HCT116 (cell line): ENCODE measurements around the gene IL12B. TPM values are rescaled to one million over a fixed set of nuclear protein-coding genes. Genes with fewer than 3 reads are reported as not detected.
"Not testable (repeated sequence)": the region's sequence is repeated elsewhere in the genome, so short reads cannot be mapped to it uniquely, and the experiment has no call there.

Experiments used
- ATAC-seq: fragments of 200-7000 bp; cut with Tn5 transposase; 2 replicates; pipeline ENCODE4 v1.9.1; 2020; ENCODE audit warnings: mild to moderate bottlenecking, moderate library complexity
- BruUV-seq: library from RNA; stranded (reverse); fragments of 400-500 nt; replicated peaks from 2 replicates; lab custom pipeline; 2021; lab: Mats Ljungman, UMichigan
- CTCF ChIA-PET: fragments of 300-600 bp; sonication (Branson Sonifier 250); formaldehyde crosslinking; loops from one replicate; lab custom pipeline; 2021; ENCODE audit warnings: antibody characterized with exemption; lab: Charles Lee
- POLR2A ChIA-PET: fragments of 300-600, 350-600 bp; sonication (Branson Sonifier 250); formaldehyde crosslinking; loops from one replicate; lab custom pipeline; 2021; ENCODE audit warnings: antibody characterized with exemption; lab: Charles Lee
- RAD21 ChIA-PET, 2 experiments: fragments of 300-600 bp; sonication (Branson Sonifier 250); formaldehyde crosslinking; loops; one replicate each; lab custom pipeline; 2023; ENCODE audit warnings: low total read pairs in 2 of 2; ENCODE audit not compliant: uncharacterized antibody in 2 of 2, unreplicated experiment in 2 of 2, low non-redundant PET in 1 of 2; lab: Charles Lee
- DNase-seq: peaks from one replicate; pipeline ENCODE4 v3.0.0-alpha.2; 2010; ENCODE audit warnings: low read depth, low spot score
- H2AFZ ChIP-seq: fragments of 200-600 bp; shearing (Covaris generic), sonication (generic); 2 replicates; pipeline ENCODE4 v1.6.1; 2017; ENCODE audit warnings: low read depth, mixed run types, mixed read lengths, antibody characterized with exemption, low read length; ENCODE audit not compliant: poor library complexity, severe bottlenecking
- H3K27ac ChIP-seq: 2 replicates; pipeline ENCODE4 v1.5.1; 2012; ENCODE audit warnings: low read depth, low read length
- H3K27me3 ChIP-seq: fragments of 200-600 bp; sonication (generic); 2 replicates; pipeline ENCODE4 v1.6.1; 2016; ENCODE audit warnings: mixed run types, low read length, mixed read lengths; ENCODE audit not compliant: insufficient read depth
- H3K36me3 ChIP-seq, 2 experiments: fragments of 200-500 bp in 1 of 2; fragments of 200-600 bp in 1 of 2; sonication (Bioruptor generic) in 1 of 2; sonication (generic) in 1 of 2; 2 replicates each; pipeline versions ENCODE4 v1.5.1 to v1.6.1; 2014 to 2016; ENCODE audit warnings: low read length in 2 of 2, inconsistent platforms in 1 of 2, mixed read lengths in 1 of 2, mixed run types in 1 of 2; ENCODE audit not compliant: insufficient read depth in 2 of 2, control insufficient read depth in 1 of 2
- H3K4me1 ChIP-seq, 2 experiments: fragments of 200-600 bp in 1 of 2; sonication (generic) in 1 of 2; 2 replicates each; pipeline versions ENCODE4 v1.5.1 to v1.6.1; 2012 to 2017; ENCODE audit warnings: low read length in 2 of 2, inconsistent platforms in 1 of 2, mild to moderate bottlenecking in 1 of 2, mixed read lengths in 1 of 2, mixed run types in 1 of 2, moderate library complexity in 1 of 2; ENCODE audit not compliant: insufficient read depth in 2 of 2, control insufficient read depth in 1 of 2
- H3K4me2 ChIP-seq: fragments of 200-600 bp; sonication (generic); 2 replicates; pipeline ENCODE4 v1.6.1; 2017; ENCODE audit warnings: mixed run types, low read length, mixed read lengths
- H3K4me3 ChIP-seq, 2 experiments: fragments of 200-600 bp in 1 of 2; sonication (generic) in 1 of 2; replicated peaks in 1 of 2; 2 replicates each; pipeline ENCODE4 v1.5.1; 2011 to 2016; ENCODE audit warnings: low read length in 2 of 2, control low read depth in 1 of 2, low read depth in 1 of 2, mild to moderate bottlenecking in 1 of 2, mixed read lengths in 1 of 2, mixed run types in 1 of 2
- H3K79me2 ChIP-seq: fragments of 200-600 bp; sonication (generic); 2 replicates; pipeline ENCODE4 v1.6.1; 2017; ENCODE audit warnings: mild to moderate bottlenecking, mixed run types, low read length, moderate library complexity, mixed read lengths; ENCODE audit not compliant: insufficient read depth
- H3K9ac ChIP-seq: fragments of 200-600 bp; sonication (generic); 2 replicates; pipeline ENCODE4 v1.6.1; 2016; ENCODE audit warnings: low read length, mixed read lengths
- H3K9me2 ChIP-seq: fragments of 200-600 bp; sonication (generic), shearing (Covaris generic); 2 replicates; pipeline ENCODE4 v1.6.1; 2017; ENCODE audit warnings: mixed run types, mild to moderate bottlenecking, moderate library complexity; ENCODE audit not compliant: insufficient read depth
- H3K9me3 ChIP-seq, 2 experiments: fragments of 200-500 bp in 1 of 2; fragments of 200-600 bp in 1 of 2; sonication (Bioruptor generic) in 1 of 2; sonication (generic) in 1 of 2; 2 replicates each; pipeline ENCODE4 v1.6.1; 2014 to 2017; ENCODE audit warnings: low read length in 2 of 2, mixed read lengths in 2 of 2, inconsistent platforms in 1 of 2, low read depth in 1 of 2, mild to moderate bottlenecking in 1 of 2, mixed run types in 1 of 2, moderate library complexity in 1 of 2; ENCODE audit not compliant: control insufficient read depth in 1 of 2, insufficient read depth in 1 of 2
- H4K20me1 ChIP-seq: fragments of 200-600 bp; sonication (generic), shearing (Covaris generic); 2 replicates; pipeline ENCODE4 v1.6.1; 2017; ENCODE audit warnings: mixed run types, mild to moderate bottlenecking, moderate library complexity; ENCODE audit not compliant: insufficient read depth
- EZH2phosphoT487 ChIP-seq: fragments of 200-600 bp; IDR thresholded peaks from 2 replicates; pipeline ENCODE4 v1.6.1; 2018; ENCODE audit warnings: antibody characterized with exemption, borderline replicate concordance
- RAD21 ChIP-seq: IDR thresholded peaks from 2 replicates; pipeline ENCODE4 v1.6.1; 2012; ENCODE audit warnings: low read depth, mild to moderate bottlenecking
- intact Hi-C: fragments of 100-400 bp; cut with micrococcal nuclease; formaldehyde crosslinking; loops from 2 replicates; pipeline ENCODE4 v1.10.0; 2022
- total RNA-seq: library from RNA; stranded (reverse); gene quantifications from one replicate; pipeline ENCODE4 v1.2.1, GENCODE V29; 2021; ENCODE audit not compliant: unreplicated experiment

The IL12B gene
- total RNA-seq, 1 experiment from 2014 or later = not detected

DNA sequence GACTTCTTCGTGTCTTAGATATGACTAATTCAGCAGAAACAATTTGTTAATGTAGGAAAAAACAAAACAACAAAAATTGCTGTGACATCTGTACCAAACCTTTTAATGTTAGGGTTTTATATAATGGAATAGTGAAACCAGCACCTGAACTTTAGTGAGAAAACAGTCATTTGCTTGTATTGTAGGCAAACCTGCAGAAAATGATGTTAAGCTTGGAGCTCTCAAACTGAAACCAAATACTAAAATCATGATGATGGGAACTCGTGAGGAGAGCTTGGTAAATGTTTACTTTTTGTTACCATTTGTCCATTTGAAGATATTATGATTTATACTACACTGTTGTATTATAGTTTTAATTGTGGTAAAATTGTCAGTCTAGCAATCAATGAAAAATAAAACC is 60.6 kb downstream of the IL12B start:
- Histone ChIP-seq H3K9me3 (no peaks in the 10 kb centered on the region), H3K4me3 (no peak overlapping the region), H3K79me2 (peaks cover 33% of the 10 kb centered on the region), H3K4me2 (no peak overlapping the region), H3K4me1 (no peaks in the 10 kb centered on the region), H4K20me1 (no peaks in the 10 kb centered on the region), H3K27me3 (no peaks in the 10 kb centered on the region), H3K27ac (no peak overlapping the region), H3K36me3 (peaks cover 16 to 31% of the 10 kb centered on the region in 2 experiments; a peak in 3 of 4 replicates), H3K9me2 (no peaks in the 10 kb centered on the region), H2AFZ (no peak overlapping the region), H3K9ac (no peak overlapping the region)
- no peak for TF ChIP-seq EZH2phosphoT487
- no peak for TF ChIP-seq RAD21
- DNase-seq = no peak
- ChIA-PET POLR2A (no interaction called here), CTCF (no interaction called here), RAD21 (no interaction called here)
- no peak for ATAC-seq
- intact Hi-C loops = no loop called here
- BruUV-seq = no TSS peak

DNA sequence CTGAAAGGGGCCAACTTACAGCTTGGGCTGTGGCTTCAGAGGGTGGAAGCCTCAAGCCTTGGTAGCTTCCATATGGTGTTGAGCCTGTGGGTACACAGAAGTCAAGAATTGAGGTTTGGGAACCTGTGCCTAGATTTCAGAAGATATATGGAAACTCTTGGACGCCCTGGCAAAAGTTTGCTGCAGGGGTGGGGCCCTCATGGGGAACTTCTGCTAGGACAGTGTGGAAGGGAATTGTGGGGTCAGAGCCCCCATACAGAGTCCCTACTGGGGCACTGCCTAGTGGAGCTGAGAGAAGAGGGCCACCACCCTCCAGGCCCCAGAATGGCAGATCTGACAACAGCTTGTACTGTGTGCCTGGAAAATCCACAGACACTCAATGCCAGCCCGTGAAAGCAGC is 63.5 kb downstream of the IL12B start:
- Histone ChIP-seq H3K4me1 (peaks cover 0 to 17% of the 10 kb centered on the region in 2 experiments; a peak in 3 of 4 replicates), H3K36me3 (peaks cover 11 to 21% of the 10 kb centered on the region in 2 experiments; a peak in 3 of 4 replicates), H3K79me2 (peaks cover 48% of the 10 kb centered on the region)
- intact Hi-C loops, H4K20me1 ChIP-seq, H3K9me3 ChIP-seq, DNase-seq, CTCF ChIA-PET, BruUV-seq, H3K4me2 ChIP-seq, H3K9ac ChIP-seq, RAD21 ChIA-PET, H3K27ac ChIP-seq, H3K27me3 ChIP-seq, H3K4me3 ChIP-seq, H3K9me2 ChIP-seq, H2AFZ ChIP-seq, POLR2A ChIA-PET, ATAC-seq: not testable (repeated sequence)

Other genes starting within 250 kb of the IL12B start
- 0.30 TPM for gene EBF1, start 230.6 kb downstream of the IL12B start, total RNA-seq
- 60.6 TPM for gene RNF145, start 120.9 kb downstream of the IL12B start, total RNA-seq
- gene UBLCP1, start 67.2 kb downstream of the IL12B start, total RNA-seq = 32.9 TPM